GM21526 (cell line): ENCODE results near the gene BCL11A.

Source experiments
- ATAC-seq: cut with Tn5 transposase; IDR thresholded peaks from one replicate; pipeline ENCODE4 v1.9.1; 2021; ENCODE audit warnings: moderate library complexity; ENCODE audit not compliant: unreplicated experiment, low FRiP score

BCL11A gene

GRCh38 chr2:60548311-60548710, 5.1 kb downstream of the BCL11A start:
- ATAC-seq, result no peak

GRCh38 chr2:60547841-60548240, 5.6 kb downstream of the BCL11A start:
- ATAC-seq, result no peak

- no peak for ATAC-seq
Measured at GRCh38 chr2:60546756-60547420, 6.6 kb downstream of the BCL11A start.

DNA sequence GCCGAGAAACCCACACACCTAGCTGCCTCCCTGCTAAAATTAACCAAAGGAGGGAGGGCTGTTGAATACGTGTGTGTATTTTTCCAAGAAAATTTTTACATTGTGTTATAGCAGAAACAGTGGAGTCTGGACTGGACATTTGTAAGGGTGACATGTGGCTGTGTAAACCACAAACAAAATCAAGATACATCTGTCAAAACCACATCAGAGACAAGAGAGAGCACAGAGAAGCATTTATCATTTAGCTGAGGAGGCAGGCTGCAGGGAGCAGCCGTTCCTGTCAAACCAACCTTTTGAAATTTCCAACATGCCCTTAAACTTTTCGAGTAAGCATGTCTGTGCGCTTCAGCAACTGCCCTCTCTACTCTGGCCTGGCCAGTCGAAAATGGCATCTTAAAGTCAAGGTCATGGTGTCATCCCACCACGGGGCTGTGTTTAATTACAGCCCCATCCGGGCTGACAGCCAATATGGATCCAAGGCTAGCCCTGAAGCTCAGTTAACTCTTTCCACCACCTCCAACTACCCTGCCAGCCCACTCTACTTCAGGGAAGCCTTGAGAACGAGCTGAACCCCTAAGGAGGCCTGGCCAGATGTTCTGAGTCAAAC, 8.4 kb downstream of the BCL11A start:
- no peak for ATAC-seq

DNA sequence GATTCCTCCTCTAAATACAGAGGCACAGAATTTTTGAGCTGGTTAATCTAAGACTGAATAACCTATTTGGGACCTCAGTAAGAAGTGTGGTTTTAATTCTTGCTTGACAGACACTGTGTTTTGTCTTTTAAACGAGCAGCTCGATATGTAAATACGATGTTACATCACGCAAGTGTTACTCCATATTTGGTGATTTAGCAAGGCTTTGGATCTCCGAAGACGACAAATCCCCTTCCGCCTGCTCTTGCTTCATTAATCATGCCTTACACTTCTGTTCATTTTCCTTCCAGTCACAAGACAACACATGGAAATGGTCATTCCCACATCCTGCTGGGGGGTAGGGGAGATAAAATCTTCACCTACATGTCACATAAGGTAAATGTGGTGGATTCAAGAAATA, 9.4 kb downstream of the BCL11A start:
- no peak for ATAC-seq

DNA sequence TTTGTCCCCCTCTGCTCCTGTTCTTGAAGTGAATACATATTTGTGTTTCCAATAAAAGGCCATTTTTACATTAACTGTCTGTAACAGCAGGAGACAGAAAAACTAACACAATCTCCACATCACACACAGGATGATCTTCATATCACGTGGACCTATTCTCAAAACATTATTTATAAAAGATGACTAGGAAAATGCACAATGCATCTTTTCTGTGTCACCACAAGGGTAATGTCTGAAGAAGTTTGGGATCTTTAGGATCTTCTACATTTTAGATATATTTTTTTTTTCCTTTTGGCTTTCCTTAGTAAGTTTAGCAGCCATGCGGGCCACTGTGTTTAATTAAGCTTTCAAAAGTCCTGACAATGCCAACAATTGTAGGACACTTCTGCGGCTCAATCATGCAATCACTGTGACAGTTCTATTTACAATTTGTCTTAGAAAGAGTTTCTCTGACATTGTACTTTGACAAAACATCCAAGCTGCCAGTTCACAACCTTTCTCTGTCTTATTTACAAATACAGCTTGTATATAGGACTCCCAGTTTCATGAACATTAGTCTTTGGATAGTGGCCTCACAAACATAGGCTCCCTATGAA, 12.3 kb downstream of the BCL11A start:
- ATAC-seq, result no peak

DNA sequence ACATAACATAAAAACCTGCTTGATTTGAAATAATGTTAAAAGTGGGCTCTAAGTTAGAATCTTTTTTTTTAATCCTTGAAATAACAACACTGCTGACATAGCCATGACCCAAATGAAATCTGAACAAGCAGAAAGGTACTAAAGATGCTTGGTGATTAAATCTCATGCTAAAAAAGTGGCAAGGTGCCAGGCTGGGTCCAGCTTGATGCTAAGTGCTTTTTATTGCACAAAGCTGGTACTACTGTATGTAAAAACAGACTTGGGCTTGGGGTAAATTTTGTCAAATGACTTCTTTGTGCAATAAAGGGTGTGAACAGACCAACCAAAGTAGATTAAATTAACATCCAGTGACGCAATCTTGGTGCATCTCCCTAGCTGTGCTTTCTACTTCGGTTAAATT, 13.4 kb downstream of the BCL11A start:
- no peak for ATAC-seq

GRCh38 chr2:60539140-60539539, 14.3 kb downstream of the BCL11A start:
- no peak for ATAC-seq

DNA sequence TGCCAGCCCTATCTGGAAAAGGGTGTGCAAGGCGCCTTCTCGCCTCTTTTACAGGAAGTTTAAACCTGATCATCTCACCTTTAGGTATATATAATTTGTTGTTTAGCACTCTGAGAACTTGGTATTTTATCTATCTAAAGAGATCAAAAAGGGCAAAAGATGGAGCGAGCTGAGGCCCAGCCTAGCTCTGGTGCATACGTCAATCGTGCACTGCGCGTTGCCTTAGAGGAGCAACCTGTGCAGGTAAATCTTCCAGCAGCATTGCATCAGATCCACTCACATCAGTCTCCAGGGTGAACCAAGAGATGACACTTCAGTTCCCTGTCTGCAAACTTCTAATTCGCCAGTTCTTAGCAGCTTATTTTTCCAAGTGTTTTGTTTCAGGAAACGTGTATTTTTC, 15.4 kb downstream of the BCL11A start:
- no peak for ATAC-seq

- ATAC-seq, result no peak
Measured at GRCh38 chr2:60536746-60537145, 16.7 kb downstream of the BCL11A start.

GRCh38 chr2:60535685-60536312, 17.7 kb downstream of the BCL11A start:
- peak; percentile 73 for ATAC-seq

GRCh38 chr2:60534892-60535684, 18.4 kb downstream of the BCL11A start:
- no peak for ATAC-seq

- ATAC-seq, result no peak
Measured at GRCh38 chr2:60534052-60534685, 19.3 kb downstream of the BCL11A start.

- no peak for ATAC-seq
Measured at GRCh38 chr2:60533101-60534051, 20.1 kb downstream of the BCL11A start.

DNA sequence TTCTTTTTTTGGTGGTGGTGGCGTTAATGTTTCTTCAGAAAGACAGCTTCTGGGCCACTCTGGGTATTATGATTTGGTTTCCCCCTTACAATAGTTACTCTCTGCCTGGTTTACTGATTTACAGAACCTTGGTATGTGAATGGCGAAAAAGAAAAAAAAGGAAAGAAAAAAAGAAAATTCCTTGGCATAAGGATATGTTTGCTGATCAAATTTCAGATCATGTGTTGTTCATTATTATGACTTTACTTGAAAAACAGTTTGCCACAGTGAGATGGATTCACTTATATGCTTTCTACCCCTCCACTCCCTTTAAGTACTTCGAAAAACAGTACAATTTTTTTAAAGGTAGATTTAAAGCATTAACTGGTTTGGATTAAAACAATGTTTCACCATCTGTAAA, 21.0 kb downstream of the BCL11A start:
- ATAC-seq, result no peak

- ATAC-seq, result no peak
Measured at GRCh38 chr2:60531701-60532133, 21.7 kb downstream of the BCL11A start.

DNA sequence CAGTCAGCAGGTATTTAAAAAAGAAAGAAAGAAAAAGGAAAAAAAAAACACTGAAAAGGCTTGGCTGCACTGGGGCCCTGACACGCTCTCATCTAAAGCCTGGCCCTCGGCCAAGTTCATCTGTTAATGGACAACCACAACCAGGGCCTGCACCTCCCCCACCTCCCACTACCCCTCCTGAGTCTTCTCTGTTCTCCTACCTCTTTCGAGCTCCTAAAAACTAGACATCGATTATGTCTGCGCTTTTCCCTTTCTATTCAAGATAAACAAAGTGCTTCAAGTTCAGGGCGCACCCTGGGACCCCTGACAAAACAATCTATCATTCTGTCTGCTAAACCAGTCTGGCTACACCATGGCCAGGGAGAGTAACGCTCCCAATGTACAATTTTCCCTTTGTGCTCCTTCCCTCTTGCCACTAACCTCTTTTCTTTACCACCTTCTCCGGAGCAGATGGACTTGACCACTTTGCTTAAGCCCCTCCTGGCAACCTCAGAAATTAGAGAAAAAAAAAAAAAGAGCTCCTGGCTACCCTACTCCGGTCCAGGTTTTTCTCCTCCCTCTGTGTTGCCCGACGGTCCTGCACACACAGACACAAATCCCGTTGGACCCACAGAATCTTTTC, 22.7 kb downstream of the BCL11A start:
- ATAC-seq, result no peak

GRCh38 chr2:60529785-60530627, 23.4 kb downstream of the BCL11A start:
- ATAC-seq, result no peak
